Neutrophil (primary cell): ENCODE data around the gene ZKSCAN3.
"Not testable (repeated sequence)": the region's sequence is repeated elsewhere in the genome, so short reads cannot be mapped to it uniquely, and the experiment has no call there.

Source experiments
- H3K27ac ChIP-seq: fragments of 200-600 bp; sonication (generic); 2 replicates; pipeline ENCODE4 v1.5.1; 2016; ENCODE audit warnings: mild to moderate bottlenecking, moderate library complexity
- H3K27me3 ChIP-seq: fragments of 200-600 bp; sonication (generic); 2 replicates; pipeline ENCODE4 v1.6.0; 2016; ENCODE audit warnings: mild to moderate bottlenecking
- H3K36me3 ChIP-seq: fragments of 200-600 bp; sonication (generic); 2 replicates; pipeline ENCODE4 v1.5.1; 2017
- H3K4me1 ChIP-seq, 2 experiments: fragments of 200-600 bp in 1 of 2; sonication (generic) in 1 of 2; 1 replicate in 1 of 2; 2 replicates in 1 of 2; pipeline versions ENCODE4 v1.5.1 to v1.6.1; 2013 to 2016; ENCODE audit warnings: low read depth in 1 of 2, low read length in 1 of 2, mild to moderate bottlenecking in 1 of 2, moderate library complexity in 1 of 2; ENCODE audit not compliant: control insufficient read depth in 1 of 2, insufficient read depth in 1 of 2
- H3K4me3 ChIP-seq, 2 experiments: fragments of 200-600 bp in 1 of 2; sonication (generic) in 1 of 2; 1 replicate in 1 of 2; 2 replicates in 1 of 2; pipeline ENCODE4 v1.5.1; 2013 to 2016; ENCODE audit warnings: low read depth in 1 of 2, low read length in 1 of 2, mild to moderate bottlenecking in 1 of 2, moderate library complexity in 1 of 2
- H3K9me3 ChIP-seq: fragments of 200-600 bp; sonication (generic); 2 replicates; pipeline ENCODE4 v1.5.1; 2016
- TF ChIP-seq, protein P1 (sequence below): fragments of 200-600 bp; sonication (generic); IDR thresholded peaks from 2 replicates; pipeline ENCODE4 v1.5.1; 2016; ENCODE audit warnings: antibody characterized with exemption

ZKSCAN3 gene

DNA sequence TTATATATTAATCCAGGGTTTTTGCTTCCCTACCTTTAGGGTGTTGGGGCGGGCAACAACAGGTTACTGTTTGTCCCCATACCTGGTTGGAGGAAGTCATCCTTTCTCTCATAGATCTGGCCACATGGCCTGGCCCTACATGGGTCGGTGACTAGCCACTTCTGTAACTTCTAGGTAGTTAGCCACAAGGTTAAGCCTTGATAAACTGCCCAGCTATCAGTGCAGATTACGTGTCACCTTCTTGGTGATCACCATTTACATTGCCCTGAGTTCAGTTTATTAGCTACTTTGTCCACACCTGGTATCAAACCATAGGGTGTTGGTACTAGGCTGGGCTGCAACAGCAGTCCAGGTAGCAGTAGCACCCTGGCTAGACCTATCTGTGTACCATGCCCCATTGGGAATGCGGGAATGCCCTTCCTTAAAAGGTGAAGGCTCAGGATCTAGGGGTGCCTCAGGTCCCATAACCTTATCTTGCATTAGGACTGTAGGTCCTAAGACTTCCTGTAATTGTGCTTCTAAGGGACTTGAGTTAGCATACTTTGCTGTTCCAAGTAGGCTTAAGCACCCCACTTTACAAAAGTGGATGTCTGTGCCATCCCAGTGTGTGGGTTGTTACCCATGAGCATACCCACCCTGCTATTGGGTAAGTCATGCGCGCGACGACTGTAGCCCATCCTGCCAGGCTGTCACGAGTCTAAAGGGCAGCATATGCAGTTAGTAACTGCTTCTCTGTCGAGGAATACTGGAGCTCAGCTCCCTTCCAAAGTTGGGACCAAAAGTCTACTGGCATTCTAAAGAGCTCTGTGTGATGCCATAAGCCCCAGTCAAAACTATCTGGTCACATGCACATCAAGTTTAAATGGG, 5.2 kb downstream of the ZKSCAN3 start:
- TF ChIP-seq, protein P1, sequence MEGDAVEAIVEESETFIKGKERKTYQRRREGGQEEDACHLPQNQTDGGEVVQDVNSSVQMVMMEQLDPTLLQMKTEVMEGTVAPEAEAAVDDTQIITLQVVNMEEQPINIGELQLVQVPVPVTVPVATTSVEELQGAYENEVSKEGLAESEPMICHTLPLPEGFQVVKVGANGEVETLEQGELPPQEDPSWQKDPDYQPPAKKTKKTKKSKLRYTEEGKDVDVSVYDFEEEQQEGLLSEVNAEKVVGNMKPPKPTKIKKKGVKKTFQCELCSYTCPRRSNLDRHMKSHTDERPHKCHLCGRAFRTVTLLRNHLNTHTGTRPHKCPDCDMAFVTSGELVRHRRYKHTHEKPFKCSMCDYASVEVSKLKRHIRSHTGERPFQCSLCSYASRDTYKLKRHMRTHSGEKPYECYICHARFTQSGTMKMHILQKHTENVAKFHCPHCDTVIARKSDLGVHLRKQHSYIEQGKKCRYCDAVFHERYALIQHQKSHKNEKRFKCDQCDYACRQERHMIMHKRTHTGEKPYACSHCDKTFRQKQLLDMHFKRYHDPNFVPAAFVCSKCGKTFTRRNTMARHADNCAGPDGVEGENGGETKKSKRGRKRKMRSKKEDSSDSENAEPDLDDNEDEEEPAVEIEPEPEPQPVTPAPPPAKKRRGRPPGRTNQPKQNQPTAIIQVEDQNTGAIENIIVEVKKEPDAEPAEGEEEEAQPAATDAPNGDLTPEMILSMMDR: no peak
- Histone ChIP-seq H3K9me3 (no peaks in the 10 kb centered on the region), H3K36me3 (no peaks in the 10 kb centered on the region), H3K4me1 (peaks cover 29 to 30% of the 10 kb centered on the region in 2 experiments), H3K27ac (peak overlapping the region; percentile 76), H3K27me3 (no peaks in the 10 kb centered on the region), H3K4me3 (peak overlapping the region; percentile 62 to 81)

DNA sequence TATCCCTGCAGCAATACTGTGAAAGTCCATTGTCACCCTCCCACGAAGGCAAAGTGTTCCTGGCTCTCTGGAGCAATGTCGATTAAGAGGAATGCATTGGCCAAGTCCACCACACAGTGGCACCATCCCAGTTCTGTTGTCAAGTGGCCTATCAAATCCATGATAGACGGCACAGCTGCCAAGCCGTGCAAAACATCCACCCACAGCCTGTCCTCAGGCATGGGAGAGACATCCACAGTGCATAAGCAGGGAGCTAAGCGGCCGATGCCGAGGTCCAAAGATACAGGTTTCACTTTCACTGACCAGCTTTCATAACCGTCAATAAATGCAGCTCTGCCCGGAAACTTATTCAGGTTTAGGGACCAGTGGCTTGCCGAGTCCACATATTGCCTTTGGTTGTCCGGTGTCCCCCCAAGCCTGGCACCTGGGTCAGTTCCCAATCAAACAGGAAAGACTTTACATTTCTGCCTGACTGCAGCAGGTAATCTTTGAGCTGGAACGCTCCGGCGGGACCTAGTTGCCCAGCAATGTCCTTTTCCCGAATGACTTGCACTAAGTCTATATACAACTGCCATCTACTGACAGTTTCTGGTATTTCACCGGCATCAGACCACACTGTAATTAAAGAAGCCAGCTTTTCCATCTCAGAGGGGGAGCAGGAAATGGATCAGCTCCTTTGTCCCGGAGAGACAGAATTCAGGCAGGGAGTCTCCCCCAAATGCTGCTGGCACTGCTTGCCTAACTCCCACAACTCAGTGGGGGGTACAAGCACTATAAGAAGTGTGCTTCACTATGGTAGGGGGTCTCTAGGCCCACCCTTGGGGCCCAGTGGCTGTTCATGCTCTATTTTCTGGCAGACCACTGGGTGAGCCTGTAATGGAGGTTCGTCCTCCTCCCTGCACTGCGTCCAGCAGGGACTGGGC, 6.3 kb downstream of the ZKSCAN3 start:
- TF ChIP-seq, protein P1: peak; percentile 87
- Histone ChIP-seq H3K27me3 (no peaks in the 10 kb centered on the region), H3K27ac (peak overlapping the region; percentile 76), H3K4me1 (peaks cover 20 to 22% of the 10 kb centered on the region in 2 experiments), H3K36me3 (no peaks in the 10 kb centered on the region), H3K4me3 (peak overlapping the region; percentile 62 to 81), H3K9me3 (no peaks in the 10 kb centered on the region)

DNA sequence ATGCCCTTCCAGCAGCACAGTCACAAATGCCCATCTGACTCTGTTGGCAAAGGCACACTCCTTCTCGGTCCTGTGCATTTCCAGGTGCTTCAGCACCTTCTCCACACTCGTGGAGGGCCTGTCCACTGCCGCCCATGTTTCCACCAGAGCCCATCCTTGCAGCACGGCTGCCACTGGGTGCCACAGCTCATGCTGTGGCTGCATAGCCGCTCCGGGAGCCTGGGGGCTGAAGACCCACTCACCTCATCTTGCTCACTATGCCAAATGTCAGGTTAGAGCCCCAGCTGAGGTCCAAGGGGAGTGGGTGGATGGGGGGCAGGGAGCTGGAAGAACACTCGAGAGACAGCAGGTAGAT, 6.9 kb downstream of the ZKSCAN3 start:
- TF ChIP-seq, protein P1: no peak
- Histone ChIP-seq H3K36me3 (no peaks in the 10 kb centered on the region), H3K4me3 (no peak overlapping the region), H3K9me3 (no peaks in the 10 kb centered on the region), H3K27ac (peak overlapping the region; percentile 76), H3K4me1 (peaks cover 20 to 22% of the 10 kb centered on the region in 2 experiments), H3K27me3 (no peaks in the 10 kb centered on the region)

DNA sequence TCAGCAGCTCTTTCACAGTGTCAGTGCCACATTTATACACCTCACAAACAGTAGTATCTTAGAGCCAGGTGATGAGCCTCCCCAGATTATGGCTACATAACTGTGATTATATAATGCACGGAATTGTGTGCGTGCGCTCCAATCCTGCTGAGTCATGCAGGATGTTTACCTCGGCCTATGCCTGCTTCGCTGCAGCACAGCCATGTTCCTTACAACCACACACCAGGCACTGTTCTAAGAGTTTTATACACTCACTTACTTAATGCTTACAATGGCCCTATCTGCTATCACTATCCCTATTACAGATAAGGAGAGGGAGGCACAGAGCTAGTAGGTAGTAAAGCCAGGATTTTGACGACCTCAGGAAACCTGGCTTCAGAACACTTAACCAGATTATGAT, 7.3 kb downstream of the ZKSCAN3 start:
- Histone ChIP-seq H3K27ac (peak overlapping the region; percentile 31), H3K4me3 (no peak overlapping the region), H3K4me1 (peaks cover 20 to 22% of the 10 kb centered on the region in 2 experiments)

DNA sequence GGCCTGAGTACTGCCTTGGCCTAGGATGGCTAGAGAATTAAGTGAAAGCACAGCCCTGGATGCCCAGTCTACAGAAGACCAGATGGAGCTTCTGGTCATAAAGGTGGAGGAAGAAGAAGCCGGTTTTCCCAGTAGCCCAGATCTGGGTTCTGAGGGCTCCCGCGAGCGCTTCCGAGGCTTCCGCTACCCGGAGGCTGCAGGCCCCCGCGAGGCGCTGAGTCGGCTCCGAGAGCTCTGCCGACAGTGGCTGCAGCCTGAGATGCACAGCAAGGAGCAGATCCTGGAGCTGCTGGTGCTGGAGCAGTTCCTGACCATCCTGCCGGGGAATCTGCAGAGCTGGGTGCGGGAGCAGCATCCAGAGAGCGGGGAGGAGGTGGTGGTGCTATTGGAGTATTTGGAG, 9.8 kb downstream of the ZKSCAN3 start:
- H3K9me3 ChIP-seq, H3K27me3 ChIP-seq, H3K4me3 ChIP-seq, H3K27ac ChIP-seq: not testable (repeated sequence)
- H3K36me3 ChIP-seq: peaks cover 13% of the 10 kb centered on the region
- peaks cover 20 to 22% of the 10 kb centered on the region in 2 experiments for H3K4me1 ChIP-seq

More for the DNA sequence above, 7.3 kb downstream of the ZKSCAN3 start:
- Histone ChIP-seq H3K36me3 (no peaks in the 10 kb centered on the region), H3K27me3 (no peaks in the 10 kb centered on the region), H3K9me3 (no peaks in the 10 kb centered on the region)
- TF ChIP-seq, protein P1: no peak
